Lower leg skin (tissue), 3 donors: ENCODE measurements around the gene LHFPL4.

ENCODE experiments used
- CTCF ChIP-seq, 3 donors: fragments of 450-650 bp; IDR thresholded peaks; one replicate each; pipeline ENCODE4 v1.5.1; 2016; ENCODE audit warnings: antibody characterized with exemption in 3 of 3, mild to moderate bottlenecking in 3 of 3, moderate library complexity in 2 of 3
- POLR2A ChIP-seq, 2 donors: fragments of 450-650 bp; IDR thresholded peaks; one replicate each; pipeline ENCODE4 v1.6.1; 2016 to 2017; ENCODE audit warnings: antibody characterized with exemption in 2 of 2, mild to moderate bottlenecking in 1 of 2, moderate library complexity in 1 of 2

GRCh38 chr3:9542182-9542581 is 11.4 kb downstream of the LHFPL4 start:
- TF ChIP-seq CTCF (IDR thresholded peaks at IDR 0.05) (no peak), POLR2A (IDR thresholded peaks at IDR 0.05) (no peak)
